Right forelimb (tissue), 1 donor: ENCODE data around the gene SFI1.
"Not testable (repeated sequence)": the region's sequence is repeated elsewhere in the genome, so short reads cannot be mapped to it uniquely, and the experiment has no call there.

Experiments used
- DNase-seq: peaks from one replicate; pipeline ENCODE4 v3.0.0-alpha.2; 2018

The SFI1 gene, protein sequence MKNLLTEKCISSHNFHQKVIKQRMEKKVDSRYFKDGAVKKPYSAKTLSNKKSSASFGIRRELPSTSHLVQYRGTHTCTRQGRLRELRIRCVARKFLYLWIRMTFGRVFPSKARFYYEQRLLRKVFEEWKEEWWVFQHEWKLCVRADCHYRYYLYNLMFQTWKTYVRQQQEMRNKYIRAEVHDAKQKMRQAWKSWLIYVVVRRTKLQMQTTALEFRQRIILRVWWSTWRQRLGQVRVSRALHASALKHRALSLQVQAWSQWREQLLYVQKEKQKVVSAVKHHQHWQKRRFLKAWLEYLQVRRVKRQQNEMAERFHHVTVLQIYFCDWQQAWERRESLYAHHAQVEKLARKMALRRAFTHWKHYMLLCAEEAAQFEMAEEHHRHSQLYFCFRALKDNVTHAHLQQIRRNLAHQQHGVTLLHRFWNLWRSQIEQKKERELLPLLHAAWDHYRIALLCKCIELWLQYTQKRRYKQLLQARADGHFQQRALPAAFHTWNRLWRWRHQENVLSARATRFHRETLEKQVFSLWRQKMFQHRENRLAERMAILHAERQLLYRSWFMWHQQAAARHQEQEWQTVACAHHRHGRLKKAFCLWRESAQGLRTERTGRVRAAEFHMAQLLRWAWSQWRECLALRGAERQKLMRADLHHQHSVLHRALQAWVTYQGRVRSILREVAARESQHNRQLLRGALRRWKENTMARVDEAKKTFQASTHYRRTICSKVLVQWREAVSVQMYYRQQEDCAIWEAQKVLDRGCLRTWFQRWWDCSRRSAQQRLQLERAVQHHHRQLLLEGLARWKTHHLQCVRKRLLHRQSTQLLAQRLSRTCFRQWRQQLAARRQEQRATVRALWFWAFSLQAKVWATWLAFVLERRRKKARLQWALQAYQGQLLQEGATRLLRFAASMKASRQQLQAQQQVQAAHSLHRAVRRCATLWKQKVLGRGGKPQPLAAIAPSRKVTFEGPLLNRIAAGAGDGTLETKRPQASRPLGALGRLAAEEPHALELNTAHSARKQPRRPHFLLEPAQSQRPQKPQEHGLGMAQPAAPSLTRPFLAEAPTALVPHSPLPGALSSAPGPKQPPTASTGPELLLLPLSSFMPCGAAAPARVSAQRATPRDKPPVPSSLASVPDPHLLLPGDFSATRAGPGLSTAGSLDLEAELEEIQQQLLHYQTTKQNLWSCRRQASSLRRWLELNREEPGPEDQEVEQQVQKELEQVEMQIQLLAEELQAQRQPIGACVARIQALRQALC

DNA sequence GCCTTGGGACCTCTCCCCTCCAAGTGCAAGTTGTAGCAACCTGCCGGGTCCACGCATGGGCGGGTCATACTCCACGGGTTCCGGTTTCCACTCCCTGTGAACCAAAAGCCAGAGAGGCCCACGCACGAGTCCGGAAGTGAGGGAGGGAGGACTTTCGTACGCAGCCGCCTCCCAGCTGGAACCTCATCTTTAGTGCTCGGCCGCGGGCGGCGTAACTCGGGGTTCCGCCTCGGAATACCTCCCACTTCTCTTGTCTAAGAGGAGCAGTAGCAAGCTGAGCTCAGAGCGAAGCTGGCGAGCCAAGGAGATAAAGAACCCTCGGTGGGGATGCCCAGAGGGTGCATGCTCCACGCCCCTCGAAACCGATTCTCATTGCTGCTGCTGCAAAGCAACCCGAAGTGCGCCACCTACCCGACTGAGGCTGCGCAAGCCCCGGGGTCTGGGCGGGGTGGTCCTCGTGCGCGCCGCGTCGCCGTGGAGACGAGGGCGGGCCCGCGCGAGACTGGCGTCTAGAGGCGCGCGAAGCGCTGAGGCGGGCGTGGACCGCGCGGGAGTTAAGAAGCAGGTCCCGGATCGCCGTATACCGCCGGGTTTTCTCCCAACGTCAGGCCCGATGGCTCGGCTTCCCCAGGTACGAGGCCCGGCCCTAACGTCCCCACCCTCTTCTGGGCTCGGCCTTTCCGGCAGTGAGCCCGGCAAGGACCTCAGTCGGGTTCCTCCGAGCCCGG, at the start of gene SFI1:
Gene SFI1, plus strand, starts transcription at position 530 of the 728 bp plus-strand sequence. CDS start 11,749 bp downstream, outside the sequence.
- DNase-seq: peak; percentile 94

GRCh38 chr22:31446767-31447166, 49.6 kb upstream of the SFI1 start:
- no peak for DNase-seq

DNA sequence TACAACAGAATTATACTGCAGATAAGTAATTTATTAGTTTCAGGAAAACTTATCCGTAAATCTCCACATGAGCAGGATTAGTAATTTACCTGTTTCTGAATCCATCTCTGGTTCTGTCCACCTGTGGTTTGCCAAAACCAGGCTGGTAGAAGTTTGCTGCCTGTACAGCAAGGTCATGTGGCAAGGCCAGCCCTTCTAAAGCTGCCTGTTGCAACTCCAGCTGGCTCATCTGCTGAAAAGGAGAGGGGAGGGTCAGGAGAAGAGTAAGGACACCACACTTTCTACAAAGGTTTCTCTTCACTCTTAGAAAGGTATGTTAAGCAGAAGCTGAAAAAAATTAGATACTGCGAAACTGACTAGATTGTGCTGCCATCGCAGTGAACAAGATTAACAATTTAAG, 49.0 kb upstream of the SFI1 start:
- DNase-seq: no peak

DNA sequence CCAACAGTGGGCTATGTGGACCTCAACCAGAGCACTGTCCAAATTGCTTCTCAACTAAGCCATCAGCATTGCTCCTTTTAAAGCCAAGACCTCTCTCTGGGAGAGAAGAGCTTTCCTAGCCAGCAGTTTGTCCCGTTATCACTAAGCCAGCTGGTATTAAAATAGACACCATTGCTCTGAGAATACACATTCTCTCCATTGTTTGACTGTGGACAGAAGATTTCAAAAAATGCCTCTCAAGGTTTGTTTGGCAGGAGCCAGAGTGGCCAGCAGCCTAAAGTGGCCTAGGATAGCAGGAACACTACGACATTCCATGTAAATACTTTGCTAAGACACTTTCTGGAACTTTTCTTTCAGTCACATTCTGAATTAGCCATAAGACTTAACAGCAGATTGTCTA, 48.0 kb upstream of the SFI1 start:
- no peak for DNase-seq

- DNase-seq: no peak
Measured at GRCh38 chr22:31449506-31449905, 46.8 kb upstream of the SFI1 start.

DNA sequence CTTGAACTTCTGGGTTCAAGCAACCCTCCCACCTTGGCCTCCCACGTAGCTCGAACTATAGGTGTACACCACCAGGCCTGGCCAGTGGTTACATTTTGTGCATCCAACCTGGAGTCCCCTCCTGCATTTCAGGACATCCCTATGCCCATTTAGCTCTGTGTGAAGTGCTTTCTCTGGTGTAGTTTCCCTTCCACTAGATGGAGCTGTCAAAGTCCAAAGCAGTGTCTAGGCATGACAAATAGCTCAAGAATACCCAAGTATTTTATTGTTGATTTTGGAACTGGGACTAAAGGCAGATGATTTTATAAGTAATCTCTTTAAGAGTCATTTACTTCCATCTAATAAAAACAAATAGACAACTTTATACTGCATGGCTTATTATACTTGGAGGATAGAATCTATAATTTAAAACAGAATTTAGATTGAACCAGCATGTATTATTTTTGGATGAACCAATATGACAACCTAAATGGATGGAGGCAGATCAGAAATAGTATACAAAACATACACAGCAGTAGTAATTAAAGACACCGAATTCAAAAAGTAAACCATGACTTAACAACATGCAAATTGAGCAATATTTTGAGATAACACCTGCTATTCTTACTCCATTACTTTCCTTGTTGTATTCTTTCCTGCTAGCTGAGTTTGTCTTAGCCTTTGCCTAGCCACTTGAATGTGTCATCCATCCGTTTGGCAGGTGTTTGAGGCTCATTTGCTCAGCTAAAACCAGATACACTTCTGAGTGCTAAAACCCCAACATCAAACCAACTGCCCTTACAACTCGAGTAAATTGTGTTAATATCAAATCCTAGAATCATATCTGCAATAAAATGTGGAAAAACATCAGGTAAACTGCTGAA, 44.4 kb upstream of the SFI1 start:
- no peak for DNase-seq

DNA sequence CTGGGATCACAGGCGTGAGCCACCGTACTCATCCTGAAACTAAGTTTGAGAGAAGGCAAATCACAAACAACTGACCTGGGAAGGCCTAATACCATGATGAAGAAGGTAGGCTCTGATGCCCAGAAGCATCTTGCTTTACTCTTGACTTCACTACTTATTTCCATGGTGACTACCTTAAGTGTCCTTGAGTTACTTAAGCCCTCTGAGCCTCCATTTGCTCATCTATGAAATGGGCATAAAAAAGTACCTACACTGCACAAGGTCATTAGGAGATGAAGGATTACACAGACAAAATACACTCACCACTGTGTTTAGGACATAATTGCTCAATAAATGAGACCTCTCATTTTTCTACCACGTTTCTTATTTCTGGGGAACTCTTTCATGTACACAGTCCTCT, 34.6 kb upstream of the SFI1 start:
- no peak for DNase-seq

GRCh38 chr22:31465307-31465706, 31.0 kb upstream of the SFI1 start:
- DNase-seq: no peak

- no peak for DNase-seq
Measured at GRCh38 chr22:31474743-31475142, 21.6 kb upstream of the SFI1 start.

- no peak for DNase-seq
Measured at GRCh38 chr22:31475800-31476199, 20.5 kb upstream of the SFI1 start.

DNA sequence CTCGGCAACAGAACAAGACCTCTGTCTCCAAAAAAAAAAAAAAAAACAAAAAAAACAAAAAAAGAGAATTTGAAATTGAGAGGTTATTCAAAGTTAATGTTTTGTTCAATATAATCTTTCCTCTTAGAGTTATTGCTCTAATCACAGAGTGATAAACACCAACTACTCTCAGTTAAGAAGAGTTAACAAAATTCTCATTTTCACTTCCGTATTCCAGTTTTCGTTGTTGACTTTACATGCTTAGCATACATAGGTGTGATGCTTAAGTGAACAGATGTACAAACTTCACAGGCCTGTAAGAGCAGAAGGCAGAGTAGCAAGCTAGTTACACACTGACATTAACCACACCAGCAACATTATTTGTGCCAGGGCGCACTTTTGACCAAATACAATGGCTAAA, 19.0 kb upstream of the SFI1 start:
- no peak for DNase-seq

DNA sequence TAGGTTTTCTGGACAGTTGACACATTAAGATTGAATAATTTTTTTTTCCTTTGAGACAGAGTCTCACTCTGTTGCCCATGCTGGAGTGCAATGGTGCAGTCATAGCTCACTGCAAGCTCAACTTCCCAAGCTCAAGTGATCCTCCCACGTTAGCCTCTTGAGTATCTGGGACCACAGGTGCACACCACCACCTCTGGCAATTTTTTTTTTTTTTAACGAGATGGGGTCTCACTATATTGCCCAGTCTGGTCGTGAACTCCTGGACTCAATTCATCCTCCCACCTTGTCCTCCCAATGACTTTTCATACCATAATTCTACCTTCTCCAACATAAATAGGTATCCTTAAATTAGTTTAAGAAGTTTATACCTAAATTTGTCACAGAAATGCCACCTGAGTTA, 15.2 kb upstream of the SFI1 start:
- DNase-seq: no peak

DNA sequence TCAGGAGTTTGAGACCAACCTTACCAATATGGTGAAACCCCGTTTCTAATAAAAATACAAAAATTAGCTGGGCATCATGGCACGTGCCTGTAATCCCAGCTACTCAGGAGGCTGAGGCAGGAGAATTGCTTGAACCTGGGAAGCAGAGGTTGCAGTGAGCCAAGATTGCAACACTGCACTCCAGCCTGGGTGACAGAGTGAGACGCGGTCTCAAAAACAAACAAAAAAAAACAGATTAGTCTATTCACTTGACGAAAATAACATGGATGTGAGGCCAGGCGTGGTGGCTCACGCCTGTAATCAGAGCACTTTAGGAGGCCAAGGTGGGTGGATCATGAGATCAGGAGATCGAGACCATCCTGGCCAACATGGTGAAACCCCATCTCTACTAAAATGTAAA, 13.9 kb upstream of the SFI1 start:
- not testable (repeated sequence) for DNase-seq

DNA sequence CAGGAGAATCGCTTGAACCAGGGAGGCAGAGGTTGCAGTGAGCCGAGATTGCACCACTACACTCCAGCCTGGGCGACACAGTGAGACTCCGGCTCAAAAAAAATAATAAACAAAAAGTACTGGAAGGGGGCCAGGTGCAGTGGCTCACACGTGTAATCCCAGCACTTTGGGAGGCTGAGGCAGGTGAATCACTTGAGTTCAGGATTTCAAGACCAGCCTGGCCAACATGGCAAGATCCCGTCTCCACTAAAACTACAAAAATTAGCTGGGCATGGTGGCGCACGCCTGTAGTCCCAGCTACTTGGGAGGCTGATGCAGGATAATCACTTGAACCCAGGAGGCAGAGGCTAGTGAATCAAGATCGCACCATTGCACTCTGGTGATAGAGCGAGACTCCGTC, 10.0 kb upstream of the SFI1 start:
- not testable (repeated sequence) for DNase-seq

DNA sequence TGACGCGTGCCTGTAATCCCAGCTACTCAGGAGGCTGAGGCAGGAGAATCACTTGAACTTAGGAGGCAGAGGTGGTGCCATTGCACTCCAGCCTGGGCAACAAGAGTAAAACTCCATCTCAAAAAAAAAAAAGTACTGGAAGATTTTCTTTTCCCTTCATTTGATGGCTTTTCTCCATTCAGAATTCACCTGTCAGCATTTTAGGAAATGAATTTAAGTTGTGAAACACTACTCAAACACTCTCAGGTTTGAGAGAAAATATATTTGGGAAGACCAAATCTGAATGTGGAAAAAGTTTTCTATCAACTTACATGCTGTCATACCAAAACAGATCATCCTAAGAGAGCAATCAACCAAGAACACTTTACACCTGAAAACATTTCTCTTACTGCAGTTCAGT, 9.4 kb upstream of the SFI1 start:
- no peak for DNase-seq

DNA sequence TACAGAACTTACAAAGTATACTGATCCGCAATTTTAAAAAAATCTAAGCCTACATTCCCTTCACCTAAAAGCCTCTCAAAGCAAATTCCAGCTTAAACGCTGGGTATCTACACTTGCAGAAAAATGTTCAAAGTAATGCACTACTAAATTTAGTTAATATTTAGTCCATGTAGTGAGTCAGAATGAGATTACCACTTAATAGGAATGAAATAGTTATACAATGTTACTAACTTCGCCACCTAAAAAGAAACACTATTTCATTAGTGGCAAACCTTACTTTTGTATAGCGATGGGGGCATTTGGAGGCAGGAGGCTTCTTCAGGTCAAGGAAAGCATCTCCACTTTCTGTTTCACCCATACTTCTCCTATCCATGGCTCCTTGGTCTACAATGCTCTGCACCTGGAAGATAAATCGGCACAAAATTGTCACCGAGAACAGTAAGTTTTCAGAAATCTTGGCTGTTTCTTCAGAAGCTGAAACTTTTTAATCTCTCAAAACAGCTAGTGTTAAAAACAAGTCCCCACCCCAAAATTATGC, 7.9 kb upstream of the SFI1 start:
- DNase-seq: no peak

DNA sequence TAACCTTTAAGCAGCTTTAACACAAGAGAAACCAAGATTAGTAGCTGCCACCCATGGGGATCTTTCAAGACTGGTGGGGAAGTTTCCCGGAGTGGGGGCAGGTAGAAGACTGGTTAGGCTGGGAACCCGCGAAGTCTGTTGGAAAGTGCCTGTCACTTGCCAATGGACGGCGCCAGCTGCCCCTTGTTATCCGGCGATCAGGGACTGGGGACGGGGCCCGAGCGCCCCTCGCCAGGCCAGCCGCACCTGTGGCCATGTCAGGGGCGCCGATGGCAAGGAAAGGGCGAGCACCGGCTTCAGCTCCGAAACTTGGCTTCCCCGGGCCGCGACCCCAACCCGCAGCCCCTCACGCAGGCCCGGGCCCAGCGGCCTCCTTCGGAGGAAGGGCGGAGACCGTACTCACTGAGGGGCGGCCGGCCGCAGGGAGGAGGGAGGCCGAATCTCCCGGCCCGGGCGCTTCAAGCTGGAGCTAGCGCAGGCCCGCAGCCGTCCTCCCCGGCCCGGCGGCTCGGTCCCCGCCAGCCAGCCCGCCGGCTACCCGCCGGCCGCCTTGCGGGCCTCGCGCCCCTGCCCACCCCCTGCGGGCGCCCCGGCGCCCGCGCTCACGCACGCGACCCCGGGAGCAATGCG, 7.2 kb upstream of the SFI1 start:
- peak; percentile 65 for DNase-seq

DNA sequence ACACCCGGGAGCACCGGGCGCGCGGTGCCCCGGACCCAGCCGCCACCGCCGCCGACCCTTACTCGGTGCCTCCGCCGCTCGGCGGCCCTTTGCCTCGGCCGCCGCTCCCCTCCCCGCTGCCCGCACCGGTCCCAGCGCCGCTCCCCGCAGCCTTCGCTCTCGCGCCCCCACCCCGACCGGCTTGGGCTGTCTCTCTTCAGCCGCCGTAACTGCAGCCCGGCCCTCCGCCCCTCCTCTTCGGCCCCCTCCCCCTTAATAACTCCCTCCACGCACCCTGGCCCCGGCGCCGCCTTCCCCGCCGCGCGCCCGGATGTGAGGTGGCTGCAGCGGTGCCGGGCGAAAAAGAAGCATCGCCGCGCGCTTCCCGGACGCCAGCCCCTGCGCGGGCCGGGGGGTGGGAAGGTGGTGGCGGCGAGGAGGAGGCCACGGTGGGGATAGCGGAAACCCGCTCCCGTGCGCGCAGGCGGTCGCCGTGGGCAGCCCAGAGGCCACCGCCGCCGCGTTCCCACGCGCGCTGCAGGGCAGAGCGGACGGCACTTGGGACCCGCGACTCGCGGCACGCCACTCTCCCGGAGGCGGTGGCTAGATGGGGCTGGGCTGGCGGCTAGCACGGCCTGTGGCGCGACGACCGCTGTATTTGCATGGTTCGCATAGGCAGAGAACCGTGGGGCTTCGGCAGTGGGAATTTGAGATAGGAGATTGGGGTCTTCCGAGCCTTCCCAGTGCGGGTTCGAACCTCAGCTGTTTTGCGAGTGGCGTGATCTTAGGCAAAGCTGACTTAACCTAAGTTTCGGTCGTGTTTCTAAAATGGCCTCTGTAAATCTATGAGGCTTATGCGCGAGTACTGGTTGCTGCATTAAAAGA, 6.5 kb upstream of the SFI1 start, which contains the start of gene EIF4ENIF1:
Gene EIF4ENIF1, minus strand, starts transcription at position 211 of the 864 bp plus-strand sequence. CDS start 1,124 bp downstream, outside the sequence.
- peak; percentile 95 for DNase-seq

- peak; percentile 50 for DNase-seq
Measured at GRCh38 chr22:31490496-31490925, 5.8 kb upstream of the SFI1 start.
